Epithelial cell of proximal tubule (primary cell): ENCODE results near the gene TIMP2. TPM values are rescaled to one million over a fixed set of nuclear protein-coding genes. Genes with fewer than 3 reads are reported as not detected.
A peak's percentile ranks its signal among the peaks of the same experiment; 100 is the strongest.

ENCODE experiments used
- DNase-seq: peaks from one replicate; pipeline ENCODE4 v3.0.0-alpha.2; 2011; ENCODE audit warnings: low read depth
- H3K4me3 ChIP-seq: 2 replicates; pipeline ENCODE4 v1.5.1; 2011; ENCODE audit warnings: low read depth, mild to moderate bottlenecking, low read length
- total RNA-seq: library from RNA; depleted of rRNA; stranded (reverse); fragments of >200 nt; gene quantifications from 2 replicates; pipeline ENCODE4 v1.2.3, GENCODE V29; 2015
- TF ChIP-seq, protein P1 (sequence below): conservative IDR thresholded peaks from 2 replicates; pipeline ENCODE4 v1.5.1; 2012; ENCODE audit warnings: low read depth, mild to moderate bottlenecking, low read length

TIMP2 gene
- total RNA-seq, 1 donor from 2014 or later = 64.9 TPM

DNA sequence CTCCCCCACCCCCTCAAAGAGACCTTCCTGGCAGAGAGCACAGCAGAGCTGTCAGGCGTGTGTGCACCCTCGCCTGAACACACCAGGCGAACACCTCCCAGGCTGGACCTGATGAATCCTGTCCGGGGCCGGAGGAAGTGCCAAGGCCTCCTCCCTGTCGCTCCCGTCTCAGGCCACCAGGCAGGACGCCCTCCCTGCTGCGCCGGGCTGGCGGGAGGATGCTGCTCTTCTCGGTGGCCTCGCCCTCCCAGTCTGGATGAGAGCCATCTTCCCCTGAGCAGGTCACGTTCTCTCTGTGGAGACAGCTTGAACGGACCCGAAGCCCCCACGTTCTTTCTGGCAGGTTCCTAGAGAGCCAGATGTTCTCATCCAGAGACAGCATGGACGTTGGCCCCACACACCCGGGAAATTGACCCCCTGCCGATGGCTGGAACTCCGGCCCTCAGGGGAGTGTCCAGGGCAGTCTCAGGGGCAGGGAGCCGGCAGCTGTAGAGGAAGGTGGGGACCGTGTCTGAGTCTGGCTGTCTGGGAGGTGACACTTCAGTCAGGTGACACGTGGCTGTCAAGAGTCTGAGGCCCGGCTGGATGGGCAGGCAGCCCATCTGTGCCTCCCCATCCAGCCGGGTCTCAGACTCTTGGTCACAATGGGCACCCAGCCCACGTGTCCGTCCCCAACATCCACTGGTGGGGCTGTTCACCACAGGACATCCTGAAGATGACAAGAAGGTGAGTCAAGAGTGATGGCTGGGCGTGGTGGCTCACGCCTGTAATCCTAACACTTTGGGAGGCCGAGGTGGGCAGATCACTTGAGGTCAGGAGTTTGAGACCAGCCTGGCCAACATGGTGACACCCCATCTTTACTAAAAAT lies 5.0 kb upstream of the TIMP2 start:
- no peak for DNase-seq
- H3K4me3 ChIP-seq = no peak overlapping the region
- TF ChIP-seq, protein P1, sequence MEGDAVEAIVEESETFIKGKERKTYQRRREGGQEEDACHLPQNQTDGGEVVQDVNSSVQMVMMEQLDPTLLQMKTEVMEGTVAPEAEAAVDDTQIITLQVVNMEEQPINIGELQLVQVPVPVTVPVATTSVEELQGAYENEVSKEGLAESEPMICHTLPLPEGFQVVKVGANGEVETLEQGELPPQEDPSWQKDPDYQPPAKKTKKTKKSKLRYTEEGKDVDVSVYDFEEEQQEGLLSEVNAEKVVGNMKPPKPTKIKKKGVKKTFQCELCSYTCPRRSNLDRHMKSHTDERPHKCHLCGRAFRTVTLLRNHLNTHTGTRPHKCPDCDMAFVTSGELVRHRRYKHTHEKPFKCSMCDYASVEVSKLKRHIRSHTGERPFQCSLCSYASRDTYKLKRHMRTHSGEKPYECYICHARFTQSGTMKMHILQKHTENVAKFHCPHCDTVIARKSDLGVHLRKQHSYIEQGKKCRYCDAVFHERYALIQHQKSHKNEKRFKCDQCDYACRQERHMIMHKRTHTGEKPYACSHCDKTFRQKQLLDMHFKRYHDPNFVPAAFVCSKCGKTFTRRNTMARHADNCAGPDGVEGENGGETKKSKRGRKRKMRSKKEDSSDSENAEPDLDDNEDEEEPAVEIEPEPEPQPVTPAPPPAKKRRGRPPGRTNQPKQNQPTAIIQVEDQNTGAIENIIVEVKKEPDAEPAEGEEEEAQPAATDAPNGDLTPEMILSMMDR = no peak

DNA sequence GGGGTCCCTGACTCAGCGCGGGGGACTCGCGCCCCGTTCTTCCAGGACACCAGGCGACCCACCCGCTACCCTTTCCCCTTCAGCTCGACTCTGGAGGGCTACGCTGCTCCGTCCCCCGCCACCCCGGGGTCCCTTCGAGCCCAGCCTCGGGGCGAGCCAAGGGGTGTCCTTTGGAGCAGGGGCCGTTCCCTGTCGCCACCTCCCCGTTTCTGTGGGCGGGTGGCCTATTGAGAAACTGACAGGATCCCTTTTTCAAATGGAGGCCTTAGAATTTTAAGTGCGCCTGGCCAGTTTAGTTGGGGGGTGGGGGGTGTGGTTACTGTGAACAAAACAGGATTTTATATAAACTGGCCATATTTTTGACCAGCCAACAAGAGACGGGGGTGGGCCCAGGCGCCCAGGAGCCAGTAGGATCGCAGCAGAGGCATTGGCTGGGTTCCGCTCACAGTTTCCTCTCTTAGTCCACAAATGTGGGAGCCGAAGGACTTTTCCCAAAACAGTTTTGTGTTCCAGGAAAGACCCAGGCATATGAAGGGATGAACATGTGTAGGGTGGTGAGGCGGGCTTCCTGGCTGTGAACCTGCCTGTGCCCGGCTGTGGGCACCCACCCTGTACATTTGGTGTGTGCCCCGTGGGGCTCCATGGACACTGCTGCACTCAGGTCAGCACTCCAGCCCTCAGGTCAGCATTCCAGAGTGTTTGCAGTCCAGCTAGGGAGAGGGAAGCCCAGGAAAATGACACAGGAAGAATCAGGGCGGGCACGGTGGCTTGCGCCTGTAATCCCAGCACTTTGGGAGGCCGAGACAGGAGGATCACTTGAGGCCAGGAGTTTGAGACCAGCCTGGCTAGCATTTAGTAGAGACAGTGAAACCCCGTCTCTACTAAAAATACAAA lies 722 bp upstream of the TIMP2 start:
- no peak for DNase-seq
- H3K4me3 ChIP-seq = peak overlapping the region; percentile 63
- TF ChIP-seq, protein P1 = no peak

DNA sequence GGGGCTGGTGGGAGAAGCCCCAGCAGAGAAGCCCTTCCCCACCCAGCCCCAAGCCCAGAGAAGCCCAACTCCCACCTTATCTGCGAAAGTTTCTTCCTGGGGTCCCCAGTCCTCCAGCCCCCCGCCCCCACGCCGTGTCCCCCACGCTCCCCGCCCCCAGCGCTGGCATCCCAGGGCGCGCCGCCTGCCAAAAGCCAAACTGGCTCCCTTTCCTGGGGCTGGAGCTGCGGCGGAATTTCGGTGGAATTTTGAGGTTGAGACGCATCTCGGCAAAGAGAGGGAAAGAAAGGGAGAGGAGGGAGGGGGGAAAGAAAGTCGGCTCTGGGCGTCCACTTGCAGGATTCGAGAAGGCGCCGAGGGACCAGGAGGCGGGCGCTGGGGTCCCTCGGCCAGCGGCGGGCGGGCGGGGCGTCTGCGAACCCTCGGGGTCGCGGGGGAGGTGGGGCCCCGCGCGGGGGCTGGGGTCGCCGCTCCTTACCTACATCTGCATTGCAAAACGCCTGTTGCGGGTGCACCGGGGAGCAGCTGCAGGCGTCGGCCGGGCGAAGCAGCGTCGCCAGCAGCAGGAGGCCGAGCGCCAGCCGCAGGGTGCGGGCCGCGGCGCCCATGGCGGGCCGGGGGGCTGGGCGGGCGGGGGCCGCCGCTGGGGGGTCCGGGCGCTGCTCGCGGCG lies 571 bp downstream of the TIMP2 start:
- TF ChIP-seq, protein P1 = no peak
- H3K4me3 ChIP-seq = peak overlapping the region; percentile 63
- DNase-seq = no peak

DNA sequence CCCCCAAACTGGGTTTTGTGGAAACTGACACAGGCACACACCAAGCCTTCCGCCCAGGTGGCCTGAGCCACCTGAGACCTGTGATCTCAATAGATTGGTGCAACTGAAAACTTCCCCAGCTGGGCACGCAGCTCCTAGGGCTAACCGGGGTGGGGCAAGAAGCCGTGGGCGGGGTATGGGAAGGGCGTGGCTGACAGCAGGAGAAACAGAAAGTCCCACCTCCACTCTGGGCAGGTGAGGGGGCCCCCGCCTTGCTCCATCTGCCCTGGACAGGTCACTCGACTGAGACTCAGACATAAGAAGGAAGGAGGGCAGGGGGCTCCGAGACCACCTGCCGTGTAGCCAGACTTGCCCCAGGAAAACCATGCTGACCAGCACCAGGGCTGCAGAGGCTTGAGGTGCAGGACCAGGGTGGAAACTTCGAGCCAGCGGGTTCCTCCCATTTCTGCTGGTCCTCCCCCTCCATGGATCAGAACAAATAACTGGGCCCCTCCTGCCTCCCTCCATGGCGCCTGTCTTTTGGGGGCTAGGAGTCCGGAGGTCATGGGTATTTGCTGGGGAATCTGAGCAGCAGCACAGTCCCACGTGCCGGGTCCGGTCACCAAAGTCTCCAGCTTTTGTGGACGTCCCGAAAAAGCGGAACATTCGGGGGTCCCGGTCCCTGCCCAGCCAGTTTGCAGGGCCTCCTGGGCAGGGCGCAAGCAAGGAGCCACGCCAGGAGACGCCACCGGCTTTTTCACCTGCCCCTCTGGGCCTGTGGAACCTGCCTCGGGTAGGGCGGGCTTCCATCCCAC lies 1.3 kb downstream of the TIMP2 start:
- no peak for DNase-seq
- peak overlapping the region; percentile 63 for H3K4me3 ChIP-seq
- TF ChIP-seq, protein P1 = no peak

DNA sequence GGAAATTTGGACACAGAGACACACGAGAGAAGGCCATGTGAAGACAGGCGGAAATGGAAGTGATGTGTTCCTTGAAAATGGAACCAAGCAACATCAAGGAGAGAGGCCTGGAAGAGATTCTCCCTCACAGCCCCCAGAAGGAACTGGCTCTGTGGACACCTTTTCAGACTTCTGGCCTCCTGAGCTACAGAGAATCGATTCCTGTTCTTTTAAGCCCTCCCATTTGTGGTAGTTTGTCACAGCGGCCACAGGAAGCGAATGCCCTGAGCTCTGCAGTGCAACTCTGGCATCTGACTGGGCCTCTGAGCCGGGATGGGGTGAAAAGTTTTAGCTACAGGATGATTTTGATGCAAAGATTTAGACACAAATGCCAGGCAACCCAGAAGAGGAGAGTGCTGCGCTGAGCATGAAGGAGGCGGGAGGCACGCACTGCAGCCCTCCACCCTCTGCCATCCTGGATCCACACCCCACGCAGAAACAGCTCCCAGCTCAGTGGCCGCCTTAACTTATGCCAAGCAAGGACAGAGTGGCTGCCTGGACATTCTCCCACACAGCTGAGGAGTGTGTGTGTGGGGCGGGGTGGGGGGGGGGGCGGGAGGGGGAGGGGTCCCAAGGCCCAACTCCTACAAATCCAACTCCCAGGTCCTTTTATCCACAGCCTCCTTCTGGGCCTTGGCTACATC lies 2.2 kb downstream of the TIMP2 start:
- TF ChIP-seq, protein P1 = no peak
- H3K4me3 ChIP-seq = no peak overlapping the region

More for the DNA sequence above, 2.2 kb downstream of the TIMP2 start:
- DNase-seq = no peak
